Endothelial cell of umbilical vein (primary cell): ENCODE data around the gene MAP2K7. TPM values are rescaled to one million over a fixed set of nuclear protein-coding genes. Genes with fewer than 3 reads are reported as not detected.
"Not testable (repeated sequence)": the region's sequence is repeated elsewhere in the genome, so short reads cannot be mapped to it uniquely, and the experiment has no call there.

ENCODE experiments used
- BruUV-seq: library from RNA; stranded (reverse); fragments of 400-500 nt; replicated peaks from 2 replicates; lab custom pipeline; 2021; lab: Mats Ljungman, UMichigan
- CTCF ChIA-PET: fragments of 300-600, 350-600 bp; sonication (Branson Sonifier 250); formaldehyde crosslinking; loops from one replicate; lab custom pipeline; 2021; ENCODE audit warnings: antibody characterized with exemption, inconsistent platforms; lab: Charles Lee
- POLR2A ChIA-PET: fragments of 300-600, 350-600 bp; sonication (Branson Sonifier 250); formaldehyde crosslinking; loops from one replicate; lab custom pipeline; 2021; ENCODE audit warnings: antibody characterized with exemption, inconsistent platforms; lab: Charles Lee
- DNase-seq: peaks from one replicate; pipeline ENCODE4 v3.0.0-alpha.2; 2011; ENCODE audit warnings: low read depth, low spot score
- FAIRE-seq: peaks from 2 replicates; lab custom pipeline; 2011; peaks lifted over from hg19 to GRCh38; lab: Jason Lieb, UNC
- H2AFZ ChIP-seq: 2 replicates; pipeline ENCODE4 v1.6.0; 2012; ENCODE audit warnings: low read depth, low read length, control low read depth, inconsistent platforms
- H3K27ac ChIP-seq: 2 replicates; pipeline ENCODE4 v1.5.1; 2011; ENCODE audit warnings: low read depth, mild to moderate bottlenecking, control low read depth, low read length, moderate library complexity; ENCODE audit not compliant: insufficient read depth
- H3K27me3 ChIP-seq, 2 experiments: 2 replicates each; pipeline versions ENCODE4 v1.6.0 to v1.6.1; 2011; ENCODE audit warnings: low read length in 2 of 2, mixed read lengths in 1 of 2; ENCODE audit not compliant: control insufficient read depth in 2 of 2, insufficient read depth in 2 of 2
- H3K36me3 ChIP-seq, 2 experiments: 2 replicates in 1 of 2; 3 replicates in 1 of 2; pipeline ENCODE4 v1.5.1; 2011; ENCODE audit warnings: low read length in 2 of 2, mild to moderate bottlenecking in 1 of 2, moderate library complexity in 1 of 2; ENCODE audit not compliant: control insufficient read depth in 2 of 2, insufficient read depth in 2 of 2; ENCODE audit errors: extremely low read depth in 1 of 2
- H3K4me1 ChIP-seq: 3 replicates; pipeline ENCODE4 v1.5.1; 2011; ENCODE audit warnings: mild to moderate bottlenecking, low read length; ENCODE audit not compliant: control insufficient read depth, insufficient read depth; ENCODE audit errors: extremely low read depth
- H3K4me2 ChIP-seq: 2 replicates; pipeline ENCODE4 v1.6.1; 2011; ENCODE audit warnings: low read length, control low read depth, mixed read lengths; ENCODE audit not compliant: insufficient read depth
- H3K4me3 ChIP-seq, 3 experiments: fragments of 200-600 bp in 1 of 3; sonication (generic), shearing (Covaris generic) in 1 of 3; replicated peaks in 1 of 3; 2 replicates each; pipeline ENCODE4 v1.5.1; 2011 to 2016; ENCODE audit warnings: control low read depth in 3 of 3, low read length in 3 of 3, mild to moderate bottlenecking in 2 of 3, inconsistent platforms in 1 of 3, low read depth in 1 of 3, moderate library complexity in 1 of 3; ENCODE audit not compliant: insufficient read depth in 1 of 3
- H3K79me2 ChIP-seq: 2 replicates; pipeline ENCODE4 v1.6.0; 2012; ENCODE audit warnings: low read length, inconsistent platforms; ENCODE audit not compliant: control insufficient read depth, insufficient read depth
- H3K9ac ChIP-seq: replicated peaks from 2 replicates; pipeline ENCODE3; 2011; ENCODE audit warnings: low read length, control low read depth; ENCODE audit not compliant: insufficient read depth; ENCODE audit errors: extremely low read depth
- H3K9me1 ChIP-seq: replicated peaks from 3 replicates; pipeline ENCODE4 v1.6.0; 2011; ENCODE audit warnings: mild to moderate bottlenecking, low read length; ENCODE audit not compliant: control insufficient read depth, insufficient read depth; ENCODE audit errors: extremely low read depth
- H3K9me3 ChIP-seq: replicated peaks from 2 replicates; pipeline ENCODE4 v1.5.1; 2012; ENCODE audit warnings: low read length, inconsistent platforms; ENCODE audit not compliant: control insufficient read depth, insufficient read depth
- H4K20me1 ChIP-seq: replicated peaks from 2 replicates; pipeline ENCODE3; 2011; ENCODE audit warnings: mild to moderate bottlenecking, low read length; ENCODE audit not compliant: control insufficient read depth, insufficient read depth; ENCODE audit errors: extremely low read depth
- CTCF ChIP-seq, 2 donors: IDR thresholded peaks; 1 replicate in 1 of 2; 2 replicates in 1 of 2; pipeline ENCODE4 v1.5.1; 2011; ENCODE audit warnings: low read length in 2 of 2, mild to moderate bottlenecking in 2 of 2, moderate library complexity in 2 of 2, control low read depth in 1 of 2, inconsistent platforms in 1 of 2, low read depth in 1 of 2; ENCODE audit not compliant: insufficient read depth in 1 of 2; ENCODE audit errors: extremely low read depth in 1 of 2
- FOS ChIP-seq: IDR thresholded peaks from 2 replicates; pipeline ENCODE4 v1.6.1; 2011; ENCODE audit warnings: mild to moderate bottlenecking, low read length, moderate library complexity, borderline replicate concordance; ENCODE audit not compliant: insufficient read depth
- GATA2 ChIP-seq: IDR thresholded peaks from 2 replicates; pipeline ENCODE4 v1.7.0; 2011; ENCODE audit warnings: low read depth, mild to moderate bottlenecking, moderate library complexity, mixed read lengths, low read length; ENCODE audit not compliant: insufficient read length, insufficient read depth
- MAX ChIP-seq: IDR thresholded peaks from 2 replicates; pipeline ENCODE4 v1.6.1; 2011; ENCODE audit not compliant: insufficient read depth, insufficient read length
- MYC ChIP-seq: IDR thresholded peaks from one replicate; pipeline ENCODE4 v1.6.1; 2011; ENCODE audit warnings: mild to moderate bottlenecking, low read depth, low read length
- POLR2A ChIP-seq: IDR thresholded peaks from 2 replicates; pipeline ENCODE4 v1.6.1; 2012; ENCODE audit warnings: low read depth, mild to moderate bottlenecking, control low read depth, low read length
- dilution Hi-C: fragments of 300-500 bp; cut with MboI; formaldehyde crosslinking; loops from one replicate; pipeline ENCODE4 v1.15.0; 2019; ENCODE audit warnings: low sequenced_read_pairs; ENCODE audit not compliant: extremely low pct_ligation_motif_present
- intact Hi-C: fragments of 100-400 bp; cut with micrococcal nuclease; formaldehyde crosslinking; loops from one replicate; pipeline ENCODE4 v1.10.0; 2022
- polyA plus RNA-seq, 4 experiments: library from polyadenylated mRNA; depleted of rRNA in 3 of 4; stranded (reverse) in 3 of 4; unstranded in 1 of 4; fragments of >200 nt; gene quantifications; 2 replicates each; pipeline versions ENCODE4 v1.2.1 to v1.2.3, GENCODE V29; 2011 to 2012; ENCODE audit warnings: missing spikeins in 1 of 4
- total RNA-seq: library from RNA; stranded (reverse); gene quantifications from 2 replicates; pipeline ENCODE4 v1.2.3, GENCODE V29; 2021

MAP2K7 gene
- total and polyA plus RNA-seq, 2 donors (not counting 3 experiments of a cell fraction or from before 2014, with no cell fraction given) = 13.8 to 36.0 TPM

- H3K4me2 ChIP-seq = peak overlapping the region; percentile 54
- dilution Hi-C loops, intact Hi-C loops, H3K9me1 ChIP-seq, H3K27ac ChIP-seq, H3K9me3 ChIP-seq, H3K4me3 ChIP-seq, FAIRE-seq, H3K79me2 ChIP-seq, H3K36me3 ChIP-seq, H4K20me1 ChIP-seq, BruUV-seq, DNase-seq, H3K9ac ChIP-seq: not testable (repeated sequence)
- peaks cover 22% of the 10 kb centered on the region for H3K4me1 ChIP-seq
- H3K27me3 ChIP-seq = peaks cover 18 to 31% of the 10 kb centered on the region in 2 experiments
- ChIA-PET POLR2A (interaction anchor here (1.4 kb wide), 1 partner anchor 15 kb away, joined by 4 read pairs; the partner anchor contains the start of gene MAP2K7), CTCF (interaction anchor here (0.7 to 2.4 kb wide), 15 partner anchors 11 to 350 kb away, joined by 3 to 16 read pairs (median 4); partner anchors contain the start of genes LRRC8E and TIMM44)
- peak overlapping the region; percentile 54 for H2AFZ ChIP-seq
Observed at GRCh38 chr19:7918062-7918614, 14.5 kb downstream of the MAP2K7 start.

GRCh38 chr19:7918615-7919421 lies 15.1 kb downstream of the MAP2K7 start:
- TF ChIP-seq POLR2A = no peak
- TF ChIP-seq FOS = no peak
- TF ChIP-seq CTCF (IDR thresholded peaks at IDR 0.05; ENCODE audit: extremely low read depth in 1 of 2, insufficient read depth in 1 of 2, low read depth in 1 of 2, low read length in 2 of 2) = no peak
- TF ChIP-seq MAX = no peak
- no peak for TF ChIP-seq MYC
- no peak for TF ChIP-seq GATA2
- Histone ChIP-seq H3K9me3 (no peaks in the 10 kb centered on the region), H3K9ac (no peak overlapping the region), H3K9me1 (no peaks in the 10 kb centered on the region), H3K27me3 (peaks cover 18 to 31% of the 10 kb centered on the region in 2 experiments), H3K4me1 (peaks cover 22% of the 10 kb centered on the region), H3K27ac (no peak overlapping the region), H3K79me2 (no peaks in the 10 kb centered on the region), H3K4me3 (no peak overlapping the region), H2AFZ (no peak overlapping the region), H3K4me2 (no peak overlapping the region), H3K36me3 (peaks cover 0 to 5% of the 10 kb centered on the region in 2 experiments), H4K20me1 (no peaks in the 10 kb centered on the region)
- dilution Hi-C loops (no loop called here), intact Hi-C loops (no loop called here)
- FAIRE-seq (no peak), DNase-seq (no peak)
- POLR2A ChIA-PET = interaction anchor here (1.4 kb wide), 2 partner anchors 7 to 15 kb away, joined by 4 to 5 read pairs; partner anchors contain the start of gene MAP2K7
- no TSS peak for BruUV-seq
- CTCF ChIA-PET = interaction anchor here (1.1 to 5.1 kb wide), 11 partner anchors 7 to 351 kb away, joined by 3 to 34 read pairs (median 7); partner anchors contain the start of gene TIMM44
